PC-3 (cell line): ENCODE measurements around the gene CTPS1.

Experiments
- CTCF ChIP-seq: fragments of 300-600 bp; sonication (generic); conservative IDR thresholded peaks from 2 replicates; pipeline ENCODE4 v1.5.1; 2017; ENCODE audit warnings: antibody characterized with exemption, low read depth, mild to moderate bottlenecking, low read length
- EZH2 ChIP-seq: fragments of 300-600 bp; sonication (generic); IDR thresholded peaks from one replicate; pipeline ENCODE4 v1.6.1; 2017; ENCODE audit warnings: antibody characterized with exemption, mild to moderate bottlenecking, low read length; ENCODE audit not compliant: unreplicated experiment
- EZH2phosphoT487 ChIP-seq: fragments of 300-600 bp; sonication (generic); IDR thresholded peaks from 2 replicates; pipeline ENCODE4 v1.6.1; 2018; ENCODE audit warnings: mild to moderate bottlenecking, antibody characterized with exemption, low read length, borderline replicate concordance

- TF ChIP-seq EZH2 (no peak), CTCF (no peak), EZH2phosphoT487 (no peak)
These were observed 5.6 kb upstream of the CTPS1 start for GRCh38 chr1:40973912-40974311.
